Suprapubic skin (tissue), 4 donors: ENCODE measurements around the gene C1QL1. TPM values are rescaled to one million over a fixed set of nuclear protein-coding genes. Genes with fewer than 3 reads are reported as not detected.
A peak's percentile ranks its signal among the peaks of the same experiment; 100 is the strongest.

ENCODE experiments used
- DNase-seq, 2 donors: peaks; one replicate each; pipeline ENCODE4 v3.0.0-alpha.2; 2019; ENCODE audit warnings: low spot score in 2 of 2
- H3K27ac ChIP-seq: fragments of 200-600 bp; sonication (generic); one replicate; pipeline ENCODE4 v1.5.1; 2019
- H3K27me3 ChIP-seq: fragments of 200-600 bp; sonication (generic); one replicate; pipeline ENCODE4 v1.5.1; 2019
- H3K36me3 ChIP-seq: fragments of 200-600 bp; sonication (generic); one replicate; pipeline ENCODE4 v1.5.1; 2019
- H3K4me1 ChIP-seq: fragments of 200-600 bp; sonication (generic); one replicate; pipeline ENCODE4 v1.5.1; 2019
- H3K4me3 ChIP-seq: fragments of 200-600 bp; sonication (generic); one replicate; pipeline ENCODE4 v1.5.1; 2019; ENCODE audit warnings: mild to moderate bottlenecking
- H3K9me3 ChIP-seq: fragments of 200-600 bp; sonication (generic); one replicate; pipeline ENCODE4 v1.5.1; 2019
- CTCF ChIP-seq, 2 donors: fragments of 200-600 bp in 1 of 2; fragments of 450-650 bp in 1 of 2; sonication (generic) in 1 of 2; IDR thresholded peaks; one replicate each; pipeline ENCODE4 v1.5.1; 2016 to 2019; ENCODE audit warnings: antibody characterized with exemption in 2 of 2, mild to moderate bottlenecking in 1 of 2, moderate library complexity in 1 of 2
- EP300 ChIP-seq: sonication (generic); formaldehyde crosslinking; IDR thresholded peaks from one replicate; pipeline ENCODE4 v1.6.1; 2017; ENCODE audit warnings: antibody characterized with exemption
- POLR2A ChIP-seq, 2 donors: fragments of 450-650 bp; IDR thresholded peaks; one replicate each; pipeline ENCODE4 v1.6.1; 2017; ENCODE audit warnings: antibody characterized with exemption in 2 of 2, mild to moderate bottlenecking in 2 of 2, moderate library complexity in 2 of 2
- POLR2AphosphoS5 ChIP-seq, 3 donors: sonication (generic); formaldehyde crosslinking; IDR thresholded peaks; one replicate each; pipeline ENCODE4 v1.6.1; 2017; ENCODE audit warnings: antibody characterized with exemption in 3 of 3
- WGBS: methylation state at CpG from one replicate; pipeline ENCODE4 v1.1.5; 2018; 5-methylcytosine and 5-hydroxymethylcytosine counted together
- total RNA-seq, 4 donors: library from RNA; depleted of rRNA; stranded (reverse); fragments of >200 nt; gene quantifications; one replicate each; pipeline ENCODE4 v1.1.0, GENCODE V29; 2016

C1QL1 gene
- total RNA-seq, 4 donors from 2014 or later: not detected

- TF ChIP-seq CTCF (IDR thresholded peaks at IDR 0.05): no peak
- TF ChIP-seq POLR2AphosphoS5 (IDR thresholded peaks at IDR 0.05): no peak
- TF ChIP-seq EP300: no peak
- no peak for TF ChIP-seq POLR2A (IDR thresholded peaks at IDR 0.05)
- Histone ChIP-seq H3K27ac (no peak overlapping the region), H3K27me3 (peaks cover 71% of the 10 kb centered on the region), H3K4me3 (peak overlapping the region; percentile 51), H3K4me1 (peaks cover 36% of the 10 kb centered on the region), H3K36me3 (no peaks in the 10 kb centered on the region), H3K9me3 (no peaks in the 10 kb centered on the region)
- no peak for DNase-seq
- WGBS: 6% methylated on average over 9 of the region's 76 CpGs
Observed at GRCh38 chr17:44967026-44967906, 837 bp downstream of the C1QL1 start.

DNA sequence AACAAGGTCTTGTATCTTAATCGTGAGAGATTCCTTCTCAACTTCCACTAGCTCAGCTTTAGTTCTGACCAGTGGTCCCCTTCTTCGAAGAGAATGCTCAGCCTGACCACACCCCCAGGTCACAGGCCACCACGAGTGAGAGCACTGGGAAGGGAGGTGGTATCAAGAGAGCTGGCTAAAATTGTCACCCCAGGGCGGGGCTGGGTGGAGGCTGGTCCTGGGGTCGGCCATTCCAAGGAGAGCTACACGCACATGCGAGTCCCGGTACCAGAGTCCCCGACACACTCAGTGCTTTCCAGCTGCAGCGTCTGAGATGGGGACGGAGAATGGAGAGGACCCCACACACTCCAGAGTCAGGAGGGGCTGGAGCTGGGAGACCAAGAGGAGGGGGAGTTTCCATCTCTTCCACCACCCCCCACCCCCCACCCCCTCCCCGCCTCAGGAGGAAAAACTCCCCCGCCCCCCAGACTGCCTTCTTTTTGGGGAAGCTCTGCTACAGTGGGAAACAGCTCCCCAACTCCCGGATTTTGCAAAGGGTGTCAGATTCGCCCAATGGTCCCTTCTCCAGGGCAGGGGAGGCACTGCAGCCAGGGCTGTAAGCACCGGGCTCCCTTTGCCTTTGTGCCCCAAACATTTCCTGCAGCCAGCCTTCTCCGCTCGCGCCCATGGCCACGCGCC, 1.6 kb downstream of the C1QL1 start:
- peaks cover 71% of the 10 kb centered on the region for H3K27me3 ChIP-seq
- H3K4me1 ChIP-seq: peaks cover 36% of the 10 kb centered on the region
- DNase-seq: no peak
- no peaks in the 10 kb centered on the region for H3K9me3 ChIP-seq
- H3K4me3 ChIP-seq: no peak overlapping the region
- TF ChIP-seq POLR2A (IDR thresholded peaks at IDR 0.05): no peak
- no peak for TF ChIP-seq CTCF (IDR thresholded peaks at IDR 0.05)
- no peak for TF ChIP-seq POLR2AphosphoS5 (IDR thresholded peaks at IDR 0.05)
- TF ChIP-seq EP300: no peak
- H3K27ac ChIP-seq: no peak overlapping the region
- H3K36me3 ChIP-seq: no peaks in the 10 kb centered on the region
- WGBS: 13% methylated on average over 12 of the region's 21 CpGs

DNA sequence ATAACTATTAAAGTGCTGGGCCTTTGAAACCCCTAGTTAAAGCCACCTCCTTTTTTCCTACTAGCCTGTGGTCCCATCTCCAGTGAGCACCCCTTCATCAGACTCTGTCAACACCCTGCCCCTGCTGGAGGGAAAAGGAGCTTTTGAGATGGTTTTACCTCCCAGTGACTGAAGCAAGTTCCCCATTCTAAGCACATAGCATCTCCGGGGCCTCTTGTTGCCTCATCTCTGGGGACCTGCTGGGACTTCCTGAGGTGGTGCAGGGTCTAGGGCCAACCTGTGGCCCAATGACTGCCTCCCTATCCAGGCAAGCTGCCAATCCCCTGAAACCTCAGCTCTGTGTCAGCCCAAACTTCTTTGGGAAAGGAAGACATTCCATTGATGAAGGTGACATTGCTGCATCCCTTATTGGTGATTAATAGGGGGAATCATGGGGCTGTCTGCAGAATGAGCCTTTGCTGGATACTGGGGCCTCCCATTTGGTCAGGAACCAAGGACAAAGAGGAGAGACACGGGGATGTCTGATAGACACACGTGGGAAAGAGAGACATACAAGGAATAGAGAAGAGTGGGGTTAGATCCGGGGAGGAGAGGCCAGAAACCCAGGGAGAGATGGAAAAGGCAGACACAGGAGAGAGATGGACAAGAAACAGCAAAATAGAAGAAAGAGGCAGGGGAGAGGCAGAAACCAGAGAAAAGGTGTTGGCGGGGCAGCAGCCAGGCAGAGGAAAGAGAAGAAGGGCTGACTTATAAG, 2.4 kb downstream of the C1QL1 start:
- Histone ChIP-seq H3K27me3 (peaks cover 78% of the 10 kb centered on the region), H3K9me3 (no peaks in the 10 kb centered on the region), H3K4me1 (peaks cover 36% of the 10 kb centered on the region), H3K27ac (no peak overlapping the region), H3K36me3 (no peaks in the 10 kb centered on the region), H3K4me3 (no peak overlapping the region)
- TF ChIP-seq POLR2AphosphoS5 (IDR thresholded peaks at IDR 0.05) (no peak), EP300 (no peak), CTCF (IDR thresholded peaks at IDR 0.05) (no peak), POLR2A (IDR thresholded peaks at IDR 0.05) (no peak)
- no peak for DNase-seq
- WGBS: 76% methylated on average over 5 of the region's 5 CpGs

- no peak for TF ChIP-seq POLR2A (IDR thresholded peaks at IDR 0.05)
- no peak for TF ChIP-seq POLR2AphosphoS5 (IDR thresholded peaks at IDR 0.05)
- no peak for TF ChIP-seq CTCF (IDR thresholded peaks at IDR 0.05)
- TF ChIP-seq EP300: no peak
- Histone ChIP-seq H3K4me3 (no peak overlapping the region), H3K27me3 (peaks cover 60% of the 10 kb centered on the region), H3K36me3 (no peaks in the 10 kb centered on the region), H3K4me1 (peaks cover 11% of the 10 kb centered on the region), H3K27ac (no peak overlapping the region), H3K9me3 (no peaks in the 10 kb centered on the region)
- WGBS: 85% methylated on average over 7 of the region's 7 CpGs
- DNase-seq: no peak
Observed at GRCh38 chr17:44961921-44962350, 6.2 kb downstream of the C1QL1 start.
